ENCODE results near the gene ZDHHC11.
"Not testable (repeated sequence)": the region's sequence is repeated elsewhere in the genome, so short reads cannot be mapped to it uniquely, and the experiment has no call there.

The ZDHHC11 gene

DNA sequence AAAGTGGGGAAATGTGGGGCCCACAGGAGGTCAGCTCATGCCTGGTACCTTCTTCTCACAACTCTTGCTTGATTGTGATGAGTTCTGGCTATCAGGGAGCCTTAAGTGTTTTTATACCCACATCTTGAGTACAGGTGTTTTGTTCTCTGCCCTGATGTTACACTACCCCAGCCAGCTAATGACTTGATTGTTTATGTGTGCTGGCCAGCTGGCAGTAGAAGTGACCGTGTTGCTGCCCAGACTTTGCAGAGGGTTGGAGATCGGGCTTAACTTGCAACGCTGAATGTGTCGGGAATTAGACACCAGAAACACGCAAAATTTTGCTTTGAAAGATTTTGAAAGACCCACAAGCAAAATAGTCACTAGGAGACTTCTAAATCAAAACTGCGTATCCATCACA, 49.3 kb downstream of the ZDHHC11 start:
- H3K4me3 ChIP-seq (ENCODE audit: low read length), result no peak overlapping the region

DNA sequence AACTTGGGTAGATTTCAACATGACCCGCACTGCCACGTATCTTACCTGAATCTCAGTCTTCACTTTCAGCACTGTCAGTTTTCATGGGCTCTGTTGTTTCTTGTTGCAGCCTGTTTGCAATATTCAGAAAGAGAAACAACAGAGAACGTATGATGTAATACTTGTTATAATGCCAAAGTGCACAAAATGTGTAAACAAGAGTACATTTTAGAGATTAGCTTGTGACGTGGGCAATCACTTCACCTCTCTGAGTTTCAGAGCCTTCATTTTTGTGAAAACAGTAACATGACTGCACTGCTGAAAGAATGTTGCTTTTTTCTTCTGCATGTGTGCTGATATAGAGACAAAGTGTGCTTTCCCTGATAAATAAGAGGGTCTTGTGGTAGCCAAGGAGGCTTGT, 49.7 kb downstream of the ZDHHC11 start:
- not testable (repeated sequence) for DNase-seq (ENCODE audit: low read depth)

More for the DNA sequence above, 49.3 kb downstream of the ZDHHC11 start:
- no peak for DNase-seq (ENCODE audit: low read depth)
- TF ChIP-seq, protein P1, sequence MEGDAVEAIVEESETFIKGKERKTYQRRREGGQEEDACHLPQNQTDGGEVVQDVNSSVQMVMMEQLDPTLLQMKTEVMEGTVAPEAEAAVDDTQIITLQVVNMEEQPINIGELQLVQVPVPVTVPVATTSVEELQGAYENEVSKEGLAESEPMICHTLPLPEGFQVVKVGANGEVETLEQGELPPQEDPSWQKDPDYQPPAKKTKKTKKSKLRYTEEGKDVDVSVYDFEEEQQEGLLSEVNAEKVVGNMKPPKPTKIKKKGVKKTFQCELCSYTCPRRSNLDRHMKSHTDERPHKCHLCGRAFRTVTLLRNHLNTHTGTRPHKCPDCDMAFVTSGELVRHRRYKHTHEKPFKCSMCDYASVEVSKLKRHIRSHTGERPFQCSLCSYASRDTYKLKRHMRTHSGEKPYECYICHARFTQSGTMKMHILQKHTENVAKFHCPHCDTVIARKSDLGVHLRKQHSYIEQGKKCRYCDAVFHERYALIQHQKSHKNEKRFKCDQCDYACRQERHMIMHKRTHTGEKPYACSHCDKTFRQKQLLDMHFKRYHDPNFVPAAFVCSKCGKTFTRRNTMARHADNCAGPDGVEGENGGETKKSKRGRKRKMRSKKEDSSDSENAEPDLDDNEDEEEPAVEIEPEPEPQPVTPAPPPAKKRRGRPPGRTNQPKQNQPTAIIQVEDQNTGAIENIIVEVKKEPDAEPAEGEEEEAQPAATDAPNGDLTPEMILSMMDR (IDR thresholded peaks at IDR 0.05; ENCODE audit: insufficient read depth, low read depth, low read length, missing control alignments), result no peak

DNA sequence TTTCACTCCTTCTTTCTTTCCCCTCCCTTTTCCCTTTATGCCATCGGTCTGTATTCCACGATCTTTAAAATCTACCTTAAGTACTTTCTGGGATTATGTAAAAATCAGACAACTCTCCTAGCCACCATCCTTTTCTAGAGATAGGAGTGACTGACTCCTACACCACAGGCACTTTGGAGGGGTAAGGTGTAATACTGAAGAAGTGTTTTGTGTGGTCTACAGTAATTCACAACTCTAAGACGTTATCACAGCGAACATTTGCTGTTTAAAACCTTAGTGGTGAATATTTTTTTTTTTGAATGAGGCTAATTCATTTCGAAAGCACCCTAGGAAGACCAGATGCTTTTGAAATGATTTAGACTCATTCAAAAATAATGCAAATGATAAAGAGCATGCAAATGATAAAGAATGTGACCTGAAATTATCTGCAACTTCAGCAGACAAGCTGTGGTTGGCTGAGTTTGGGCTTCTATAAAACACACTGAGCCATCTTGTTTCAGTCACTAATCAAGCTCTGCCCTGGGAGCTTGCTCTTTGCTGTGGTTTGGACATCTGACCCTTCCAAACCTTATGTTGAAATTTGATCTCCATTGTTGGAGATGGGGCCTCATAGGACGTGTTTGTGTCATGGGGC, 52.2 kb downstream of the ZDHHC11 start:
- not testable (repeated sequence) for H3K4me3 ChIP-seq (ENCODE audit: low read length); DNase-seq (ENCODE audit: low read depth)

More for the DNA sequence above, 49.7 kb downstream of the ZDHHC11 start:
- H3K4me3 ChIP-seq (ENCODE audit: low read length), result not testable (repeated sequence)

DNA sequence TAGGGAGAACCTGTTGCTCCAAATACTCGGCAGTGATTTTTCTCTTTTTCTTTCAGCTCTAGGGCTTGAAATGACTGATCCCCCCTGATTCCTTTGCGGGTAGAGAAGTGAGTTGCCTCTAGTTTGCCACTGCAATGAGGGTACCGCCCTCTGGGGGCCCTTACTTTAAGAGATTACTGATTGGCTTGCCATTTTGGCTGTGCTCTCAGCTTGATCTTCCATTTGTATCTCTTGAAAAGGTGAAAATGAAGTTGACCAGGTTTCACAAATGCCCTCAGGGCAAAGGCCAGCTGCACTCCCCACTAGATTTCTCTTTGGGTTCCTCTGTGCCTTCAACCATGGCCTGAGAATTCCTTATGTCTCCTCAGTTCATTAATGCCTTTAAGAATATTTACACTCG, 52.8 kb downstream of the ZDHHC11 start:
- H3K4me3 ChIP-seq (ENCODE audit: low read length); DNase-seq (ENCODE audit: low read depth): not testable (repeated sequence)

DNA sequence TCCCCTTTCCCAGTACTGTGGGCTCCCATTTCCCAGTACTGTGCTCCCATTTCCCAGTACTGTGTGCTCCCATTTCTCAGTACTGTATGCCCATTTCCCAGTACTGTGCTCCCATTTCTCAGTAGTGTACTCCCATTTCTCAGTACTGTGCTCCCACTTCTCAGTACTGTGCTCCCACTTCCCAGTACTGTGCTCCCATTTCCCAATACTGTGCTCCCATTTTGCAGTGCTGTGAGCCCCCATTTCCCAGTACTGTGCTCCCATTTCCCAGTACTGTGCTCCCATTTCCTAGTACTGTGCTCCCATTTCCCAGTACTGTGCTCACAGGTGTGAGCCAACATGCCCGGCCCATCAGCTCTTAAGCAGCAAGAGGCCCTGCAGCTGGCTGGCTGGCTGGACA, 54.9 kb downstream of the ZDHHC11 start:
- DNase-seq (ENCODE audit: low read depth); H3K4me3 ChIP-seq (ENCODE audit: low read length): not testable (repeated sequence)

DNA sequence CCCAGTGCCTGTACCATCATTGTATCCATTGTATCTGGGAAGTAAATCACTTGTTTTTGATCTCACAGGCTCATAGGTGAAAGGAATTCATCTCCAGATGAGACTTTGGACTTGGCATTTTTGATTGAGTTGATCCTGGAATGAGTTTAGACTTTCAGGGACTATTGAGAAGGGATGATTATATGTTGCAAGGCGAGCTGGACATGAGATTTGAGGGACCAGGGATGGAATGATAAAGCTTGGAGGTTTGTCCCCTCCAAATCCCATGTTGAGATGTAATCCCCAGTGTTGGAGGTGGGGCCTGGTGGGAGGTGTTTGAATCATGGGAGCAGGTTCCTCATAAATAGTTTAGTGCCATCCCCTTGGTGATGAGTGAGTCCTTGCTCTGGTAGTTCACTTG, 55.8 kb downstream of the ZDHHC11 start:
- DNase-seq (ENCODE audit: low read depth); H3K4me3 ChIP-seq (ENCODE audit: low read length): not testable (repeated sequence)

DNA sequence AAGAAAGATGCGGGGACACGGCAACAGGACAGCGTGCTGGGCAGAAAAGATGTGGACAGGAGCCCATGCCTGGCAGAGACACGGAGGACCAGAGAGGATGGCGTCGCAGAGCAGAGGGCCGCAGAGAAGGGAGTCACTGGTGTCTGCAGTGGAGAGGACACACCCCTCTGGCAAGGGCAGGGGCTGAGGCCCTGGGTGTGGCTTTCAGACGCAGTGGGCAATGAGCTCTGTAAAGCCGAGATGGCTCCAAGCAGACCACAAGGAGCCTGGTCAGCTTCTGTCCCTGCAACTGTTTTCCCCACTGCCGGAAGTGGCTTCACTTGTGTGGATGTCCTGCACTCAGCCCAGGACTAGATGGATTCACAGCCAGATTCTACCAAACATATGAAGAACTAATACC, 62.1 kb downstream of the ZDHHC11 start:
- not testable (repeated sequence) for DNase-seq (ENCODE audit: low read depth); H3K4me3 ChIP-seq (ENCODE audit: low read length)

DNA sequence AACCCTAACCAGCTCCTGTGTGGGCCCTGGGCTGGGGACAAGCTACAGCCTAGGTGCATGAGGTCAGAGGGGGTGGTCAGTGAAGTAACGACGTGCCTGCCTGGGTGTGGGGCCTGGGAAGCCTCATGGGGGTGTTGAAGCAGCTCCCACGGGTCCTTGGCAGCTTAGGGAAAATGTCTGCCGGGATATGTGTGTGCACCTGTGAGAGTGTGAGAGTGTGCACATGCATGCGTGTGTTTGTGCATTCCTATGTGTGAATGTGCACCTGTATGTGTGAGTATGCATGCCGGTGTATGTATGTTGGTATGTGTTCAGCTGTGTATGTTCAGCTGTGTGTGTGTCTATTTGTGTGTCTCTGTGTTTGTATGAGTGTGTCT, 62.9 kb downstream of the ZDHHC11 start:
- DNase-seq (ENCODE audit: low read depth); H3K4me3 ChIP-seq (ENCODE audit: low read length): not testable (repeated sequence)

DNA sequence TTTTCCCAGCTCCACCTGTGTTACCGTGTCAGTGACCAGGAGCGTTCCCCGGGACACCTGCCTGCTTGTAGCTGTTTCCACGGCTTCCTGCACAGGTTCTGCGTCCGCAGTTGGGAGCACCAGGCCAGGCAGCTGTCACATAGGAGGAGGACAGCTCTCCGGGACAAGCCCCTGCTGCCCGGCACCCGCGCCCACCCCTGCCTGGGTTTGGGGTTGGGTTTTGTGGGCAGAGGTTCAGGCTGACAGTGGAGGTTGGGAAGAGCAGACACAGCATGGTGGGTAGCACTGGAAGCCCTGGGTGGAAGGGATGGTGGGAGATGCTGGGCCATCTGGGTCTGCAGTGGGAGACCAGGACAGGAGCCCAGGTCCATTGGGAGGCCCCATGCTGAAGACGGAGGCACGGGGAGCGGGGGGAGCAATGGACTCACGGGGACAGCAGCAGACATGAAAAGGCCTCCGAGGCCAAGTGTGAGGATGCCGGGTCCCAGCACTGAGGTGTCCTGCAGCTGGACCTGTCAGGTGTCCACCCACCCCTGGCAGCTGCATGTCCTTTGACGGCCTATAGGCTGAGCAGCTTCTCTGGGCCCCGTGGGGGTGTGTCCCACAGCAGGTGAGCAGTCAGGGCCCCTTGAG, 63.4 kb downstream of the ZDHHC11 start:
- not testable (repeated sequence) for DNase-seq (ENCODE audit: low read depth); H3K4me3 ChIP-seq (ENCODE audit: low read length)

DNA sequence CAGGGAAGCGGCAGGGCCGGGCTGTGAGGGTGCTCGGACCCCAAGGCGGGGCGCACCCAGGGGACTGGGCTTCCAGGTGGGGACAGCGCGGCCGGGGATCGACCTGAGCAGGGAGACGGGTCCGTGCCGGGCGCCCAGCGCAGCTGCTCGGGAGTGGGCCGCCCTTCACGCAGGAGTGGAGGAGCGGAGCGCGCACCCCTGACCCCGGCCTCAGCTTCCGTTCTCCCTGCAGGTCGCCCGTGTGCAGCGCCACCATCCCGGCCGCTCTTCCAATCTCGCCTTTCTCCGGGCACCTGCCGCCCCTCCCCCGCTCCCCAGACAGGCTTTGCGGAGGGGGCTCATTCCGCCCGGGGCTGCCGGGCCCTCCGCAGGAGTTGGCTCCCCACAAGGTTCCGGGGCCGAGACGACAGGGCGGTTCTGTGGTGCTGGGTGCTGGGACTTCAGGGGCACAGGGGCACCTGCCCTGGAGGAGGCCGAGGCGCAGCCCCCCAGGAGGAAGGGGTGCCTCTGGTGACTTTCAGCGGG, 65.5 kb downstream of the ZDHHC11 start:
- H3K4me3 ChIP-seq (ENCODE audit: low read length), result peak overlapping the region; percentile 38
- not testable (repeated sequence) for DNase-seq (ENCODE audit: low read depth)

DNA sequence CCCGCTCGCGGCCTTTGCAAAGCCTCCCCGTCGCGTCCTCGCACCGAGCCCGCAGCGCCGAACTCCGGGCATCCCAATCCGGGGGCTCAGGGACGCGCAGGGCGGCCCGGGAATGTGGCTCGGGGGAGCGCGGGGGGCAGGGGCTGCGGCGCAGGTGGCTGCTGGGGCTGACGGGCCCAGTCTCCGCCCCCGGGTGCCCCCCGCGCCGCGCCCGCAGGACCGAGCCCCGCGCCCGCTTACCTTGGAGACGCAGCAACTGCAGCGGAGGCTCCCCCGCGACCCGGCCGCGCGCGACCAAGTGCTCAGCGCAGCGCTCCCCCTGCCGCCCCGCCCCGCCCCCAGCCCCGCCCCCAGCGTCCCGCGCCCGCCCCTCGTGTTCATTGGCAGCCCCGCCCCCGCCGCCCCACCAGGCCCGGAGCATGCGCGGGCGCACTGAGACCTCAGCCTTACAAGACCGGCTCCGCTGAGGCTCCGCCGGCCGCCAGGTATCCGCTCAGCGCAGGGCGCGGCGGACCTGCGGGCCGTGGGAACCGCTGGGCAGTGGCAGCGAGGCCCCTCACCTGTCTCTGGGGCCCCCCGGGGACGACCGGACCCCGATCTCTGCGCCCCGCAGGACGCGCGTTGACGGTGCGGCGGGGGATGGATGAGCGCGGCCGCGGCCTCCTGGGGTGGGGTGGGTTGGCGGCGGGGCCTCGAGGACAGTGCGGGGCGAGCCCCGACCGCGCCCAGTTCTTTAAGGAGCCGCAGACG, 66.2 kb downstream of the ZDHHC11 start, which contains the start of gene ZDHHC11B:
Gene ZDHHC11B (minus strand): TSS at position 302 of the 750 bp plus-strand sequence. CDS start 17,810 bp downstream, outside the sequence.
- H3K4me3 ChIP-seq (ENCODE audit: low read length), result peak within 1 kb of the TSS; percentile 49
- peak; percentile 91 for DNase-seq (ENCODE audit: low read depth)

DNA sequence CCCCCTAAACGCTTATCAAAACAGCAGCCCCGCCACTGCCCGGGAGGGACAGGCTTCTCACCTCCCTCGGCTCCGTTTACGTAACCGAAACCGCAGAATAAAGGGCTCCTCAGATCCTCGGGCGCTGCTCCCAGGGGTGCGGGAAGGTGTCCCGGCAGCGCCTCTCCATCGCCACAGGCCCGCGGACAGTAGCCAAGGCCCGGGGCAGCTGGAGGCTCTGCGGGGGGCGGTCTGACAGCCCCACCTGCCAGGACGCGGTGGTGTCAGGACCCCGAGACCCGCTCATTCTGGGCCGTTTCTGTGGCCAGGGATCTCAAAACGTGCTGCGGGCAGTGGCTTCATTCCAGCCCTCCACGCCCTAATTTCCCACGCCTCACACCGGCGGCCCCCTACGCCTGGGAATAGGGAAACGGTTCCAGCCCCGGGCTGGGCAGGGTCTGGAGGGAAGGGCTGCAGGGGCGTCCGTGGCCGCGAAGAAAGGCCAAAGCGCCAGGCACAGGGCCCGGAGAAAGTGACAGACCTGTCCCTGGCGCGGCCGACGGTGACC, 66.8 kb downstream of the ZDHHC11 start:
- DNase-seq (ENCODE audit: low read depth), result not testable (repeated sequence)
- peak overlapping the region; percentile 49 for H3K4me3 ChIP-seq (ENCODE audit: low read length)

DNA sequence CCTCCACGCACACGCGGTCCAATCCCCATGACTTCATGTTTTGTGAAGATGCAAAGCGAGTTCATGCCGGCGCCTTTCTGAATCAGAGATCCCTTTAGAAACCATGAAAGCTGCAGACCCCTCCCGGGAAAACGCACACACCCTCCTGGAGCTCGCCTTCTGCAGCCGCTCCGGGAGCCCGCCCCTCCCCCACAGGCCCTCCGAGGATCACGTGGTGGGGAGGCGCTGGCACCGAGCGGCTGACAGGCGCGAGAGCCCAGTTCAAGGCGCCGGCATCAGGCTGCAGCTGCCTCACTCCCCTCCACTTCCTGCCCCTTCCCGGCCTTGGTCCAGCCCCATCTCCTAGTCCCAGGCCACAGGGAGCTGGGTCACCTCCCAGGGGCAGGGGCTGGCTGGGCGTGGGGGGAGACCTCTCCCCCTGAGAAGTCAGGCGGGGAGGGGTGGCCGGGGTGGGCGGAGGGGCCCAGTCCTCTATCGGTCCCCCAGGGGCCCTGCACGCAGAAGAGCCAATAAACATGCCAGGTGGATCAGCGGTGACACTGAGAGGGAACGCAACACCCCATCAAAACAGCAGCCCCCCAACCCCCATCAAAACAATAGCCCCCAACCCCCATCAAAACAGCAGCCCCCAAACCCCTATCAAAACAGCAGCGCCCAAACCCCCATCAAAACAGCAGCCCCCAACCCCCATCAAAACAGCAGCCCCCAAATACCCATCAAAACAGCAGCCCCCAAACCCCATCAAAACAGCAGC, 67.6 kb downstream of the ZDHHC11 start:
- not testable (repeated sequence) for DNase-seq (ENCODE audit: low read depth)
- H3K4me3 ChIP-seq (ENCODE audit: low read length), result peak overlapping the region; percentile 49

DNA sequence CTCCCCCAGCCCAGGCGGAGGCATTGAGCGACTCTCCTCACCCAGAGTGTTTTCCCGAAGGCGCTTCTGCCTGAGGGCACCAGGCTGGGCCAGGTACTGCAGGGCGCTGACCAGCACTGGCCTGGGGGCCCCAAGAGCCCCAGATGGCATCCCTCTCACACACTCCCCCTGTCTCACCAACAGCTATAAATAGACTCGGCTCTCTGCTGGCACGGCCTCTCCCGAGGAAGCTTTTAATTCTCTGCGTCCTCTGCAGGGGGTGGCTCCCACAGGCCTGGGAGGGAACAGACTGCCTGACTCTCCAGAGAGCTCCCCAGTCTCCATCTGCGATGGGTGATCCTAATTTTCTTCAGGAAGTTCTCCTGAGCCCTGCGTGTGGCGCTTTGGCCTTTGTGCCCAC, 68.4 kb downstream of the ZDHHC11 start:
- not testable (repeated sequence) for H3K4me3 ChIP-seq (ENCODE audit: low read length); DNase-seq (ENCODE audit: low read depth)

DNA sequence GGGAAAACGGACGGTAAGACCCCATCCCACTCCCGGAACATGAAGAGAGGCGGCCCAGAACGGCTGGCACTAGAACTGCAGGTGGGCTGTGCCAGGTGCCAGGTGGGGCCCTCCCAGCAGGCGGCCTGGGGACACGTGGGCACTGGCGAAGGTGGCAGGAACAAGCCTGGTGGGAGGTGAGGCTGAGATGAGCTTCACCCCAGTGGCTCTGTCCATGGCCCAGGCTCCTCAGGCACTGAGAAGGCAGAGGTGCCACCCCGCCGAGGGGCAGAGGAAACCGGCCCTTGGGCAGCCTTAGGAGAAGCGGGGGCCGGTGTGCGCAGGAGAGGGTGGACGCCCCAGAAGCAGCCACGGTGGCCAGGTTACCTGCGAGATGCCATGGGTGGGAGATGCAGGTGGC, 70.2 kb downstream of the ZDHHC11 start:
- H3K4me3 ChIP-seq (ENCODE audit: low read length); DNase-seq (ENCODE audit: low read depth): not testable (repeated sequence)

DNA sequence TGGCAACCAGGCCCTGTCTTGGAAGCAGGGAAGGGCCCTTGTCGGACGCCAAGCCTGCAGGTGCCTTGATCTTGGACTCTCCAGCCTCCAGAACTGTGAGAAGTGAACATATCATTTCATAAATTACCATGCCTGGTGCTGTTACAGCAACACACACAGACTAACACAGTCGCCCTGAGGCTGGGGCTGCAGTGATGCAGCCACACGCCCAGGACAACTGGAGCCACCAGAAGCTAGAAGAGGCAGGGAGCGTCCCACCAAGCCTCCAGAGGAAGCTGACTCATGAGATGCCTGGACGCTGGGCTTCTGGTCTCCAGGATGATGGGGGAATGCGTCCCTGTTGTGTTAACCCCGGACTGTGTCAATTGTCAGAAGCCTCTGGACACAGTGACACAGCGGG, 71.8 kb downstream of the ZDHHC11 start:
- H3K4me3 ChIP-seq (ENCODE audit: low read length), result not testable (repeated sequence)

DNA sequence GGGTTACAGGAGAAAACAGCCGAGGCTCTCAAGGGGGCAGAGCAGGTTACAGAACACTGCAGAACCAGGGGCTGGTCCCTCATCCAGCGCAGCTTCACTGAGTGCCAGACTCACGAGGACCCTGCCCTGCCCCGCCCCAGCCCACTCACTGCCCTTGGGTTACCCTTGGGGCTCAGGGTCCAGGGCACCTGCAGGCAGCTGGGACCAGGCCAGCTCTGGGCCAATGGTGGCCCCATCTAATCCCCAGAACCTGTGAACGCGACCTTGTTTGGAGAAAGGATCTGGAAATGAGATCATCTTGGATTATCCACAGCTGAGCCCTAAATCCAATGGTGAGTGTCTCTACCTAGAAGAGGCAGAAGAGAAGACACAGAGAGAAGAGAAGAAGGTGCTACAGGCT, 72.4 kb downstream of the ZDHHC11 start:
- not testable (repeated sequence) for DNase-seq (ENCODE audit: low read depth); H3K4me3 ChIP-seq (ENCODE audit: low read length)

More for the DNA sequence above, 71.8 kb downstream of the ZDHHC11 start:
- DNase-seq (ENCODE audit: low read depth), result not testable (repeated sequence)

Data from epithelial cell of esophagus (primary cell).